ENCODE results near the gene MAOA. TPM values are rescaled to one million over a fixed set of nuclear protein-coding genes. Genes with fewer than 3 reads are reported as not detected.

MAOA gene
- 5.6 and 6.4 TPM in 2 replicates for polyA plus RNA-seq (2011; rRNA removed)
- polyA plus RNA-seq (2012; cell fraction: cytosol; rRNA removed): 0.47 and 0.58 TPM in 2 replicates
- 0.34 and 0.64 TPM in 2 replicates for polyA plus RNA-seq (2012; cell fraction: nucleus; rRNA removed)
- polyA plus RNA-seq (2017; fragmentation: RNase III; extraction: RNeasy Plus Mini Kit Qiagen cat#74134 plus additional on column Dnase treatment): 0.34 to 0.44 TPM (median 0.35 TPM) in 3 replicates
- polyA minus RNA-seq (2011; rRNA and poly(A)+ RNA removed): 2.9 and 5.7 TPM in 2 replicates

- Histone ChIP-seq H3K4me2 (peak within 1 kb of the TSS; percentile 99), H3K4me3 (peak within 1 kb of the TSS; percentile 74), H3K27ac (peak within 1 kb of the TSS; percentile 93 to 96), H3K9me3 (no peaks in the 10 kb centered on the region), H3K4me1 (no peaks in the 10 kb centered on the region)
- TF ChIP-seq HMGXB4 (CRISPR knock-in tag; IDR thresholded peaks at IDR 0.05; ENCODE audit: borderline replicate concordance): no peak
- TF ChIP-seq, protein P1, sequence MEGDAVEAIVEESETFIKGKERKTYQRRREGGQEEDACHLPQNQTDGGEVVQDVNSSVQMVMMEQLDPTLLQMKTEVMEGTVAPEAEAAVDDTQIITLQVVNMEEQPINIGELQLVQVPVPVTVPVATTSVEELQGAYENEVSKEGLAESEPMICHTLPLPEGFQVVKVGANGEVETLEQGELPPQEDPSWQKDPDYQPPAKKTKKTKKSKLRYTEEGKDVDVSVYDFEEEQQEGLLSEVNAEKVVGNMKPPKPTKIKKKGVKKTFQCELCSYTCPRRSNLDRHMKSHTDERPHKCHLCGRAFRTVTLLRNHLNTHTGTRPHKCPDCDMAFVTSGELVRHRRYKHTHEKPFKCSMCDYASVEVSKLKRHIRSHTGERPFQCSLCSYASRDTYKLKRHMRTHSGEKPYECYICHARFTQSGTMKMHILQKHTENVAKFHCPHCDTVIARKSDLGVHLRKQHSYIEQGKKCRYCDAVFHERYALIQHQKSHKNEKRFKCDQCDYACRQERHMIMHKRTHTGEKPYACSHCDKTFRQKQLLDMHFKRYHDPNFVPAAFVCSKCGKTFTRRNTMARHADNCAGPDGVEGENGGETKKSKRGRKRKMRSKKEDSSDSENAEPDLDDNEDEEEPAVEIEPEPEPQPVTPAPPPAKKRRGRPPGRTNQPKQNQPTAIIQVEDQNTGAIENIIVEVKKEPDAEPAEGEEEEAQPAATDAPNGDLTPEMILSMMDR (IDR thresholded peaks at IDR 0.05): no peak
- no peak for TF ChIP-seq ZFP36 (IDR thresholded peaks at IDR 0.05; ENCODE audit: borderline replicate concordance, partially characterized antibody)
- no peak for TF ChIP-seq EHF (CRISPR knock-in tag; IDR thresholded peaks at IDR 0.05)
- peak in 1 of 2 experiments; percentile 7; a peak in 2 of 6 replicates for ATAC-seq
- DNase-seq (ENCODE audit: low read depth in 1 of 2, low spot score in 1 of 2): peak in 1 of 2 experiments; percentile 43
- POLR2A ChIA-PET: no interaction called here
- FAIRE-seq: no peak
- CTCF ChIA-PET: interaction anchor here (1.3 to 1.5 kb wide), 2 partner anchors 63 to 85 kb away, joined by 3 to 4 read pairs; no protein-coding TSS in a partner anchor
- WGBS (ENCODE audit: missing lambda C conversion rate): 0% methylated on average over 1 of the region's 29 CpGs
Measured at GRCh38 chrX:43656005-43656494, at the start of gene MAOA. Gene MAOA, plus strand, starts transcription at chrX:43656299. Its CDS starts 43 bp downstream, at chrX:43656342.

DNA sequence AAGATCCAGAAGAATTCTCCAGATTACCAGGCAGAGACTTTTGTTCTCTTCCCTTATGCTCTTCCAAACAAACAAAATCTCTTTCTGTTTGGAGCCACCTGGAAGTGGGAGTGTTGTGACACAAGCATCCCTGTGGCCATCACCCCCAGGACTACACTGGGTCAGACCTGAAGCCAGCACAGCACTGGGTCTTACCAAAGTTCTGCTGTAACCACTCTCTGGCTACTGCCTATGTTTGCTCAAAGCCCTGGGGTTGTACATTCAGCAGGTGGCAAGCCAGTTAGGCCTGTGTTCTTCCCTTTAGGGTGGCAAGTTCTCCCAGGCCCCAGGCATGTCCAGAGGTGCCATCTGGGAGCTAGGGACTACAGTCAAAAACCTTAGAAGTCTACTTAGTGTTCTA lies 43.7 kb upstream of the MAOA start:
- ChIA-PET POLR2A (no interaction called here), CTCF (no interaction called here)
- FAIRE-seq (peak; percentile 28), DNase-seq (ENCODE audit: low read depth in 1 of 2, low spot score in 1 of 2) (no peak), ATAC-seq (no peak)
- Histone ChIP-seq H3K4me3 (no peak overlapping the region), H3K4me1 (no peaks in the 10 kb centered on the region), H3K9me3 (no peaks in the 10 kb centered on the region), H3K27ac (no peak overlapping the region), H3K4me2 (no peak overlapping the region)
- no peak for TF ChIP-seq HOXB13 (CRISPR knock-in tag; IDR thresholded peaks at IDR 0.05; ENCODE audit: low read depth)
- no peak for TF ChIP-seq EP300 (IDR thresholded peaks at IDR 0.05)
- TF ChIP-seq HMGXB4 (CRISPR knock-in tag; IDR thresholded peaks at IDR 0.05; ENCODE audit: borderline replicate concordance): no peak
- no peak for TF ChIP-seq JUN (IDR thresholded peaks at IDR 0.05)
- TF ChIP-seq ESRRA (IDR thresholded peaks at IDR 0.05; ENCODE audit: borderline replicate concordance, low read length): no peak
- TF ChIP-seq POLR2AphosphoS2 (conservative IDR thresholded peaks at IDR 0.05; ENCODE audit: low read length): no peak
- no peak for TF ChIP-seq RFX5 (IDR thresholded peaks at IDR 0.05)
- TF ChIP-seq RNF2 (IDR thresholded peaks at IDR 0.05; ENCODE audit: borderline replicate concordance, low read depth): no peak
- no peak for TF ChIP-seq NR3C1 (IDR thresholded peaks at IDR 0.05)
- TF ChIP-seq, protein P2, sequence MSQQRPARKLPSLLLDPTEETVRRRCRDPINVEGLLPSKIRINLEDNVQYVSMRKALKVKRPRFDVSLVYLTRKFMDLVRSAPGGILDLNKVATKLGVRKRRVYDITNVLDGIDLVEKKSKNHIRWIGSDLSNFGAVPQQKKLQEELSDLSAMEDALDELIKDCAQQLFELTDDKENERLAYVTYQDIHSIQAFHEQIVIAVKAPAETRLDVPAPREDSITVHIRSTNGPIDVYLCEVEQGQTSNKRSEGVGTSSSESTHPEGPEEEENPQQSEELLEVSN (IDR thresholded peaks at IDR 0.05; ENCODE audit: borderline replicate concordance, low read depth): no peak
- TF ChIP-seq USF2 (IDR thresholded peaks at IDR 0.05): no peak
- no peak for TF ChIP-seq CHD4 (IDR thresholded peaks at IDR 0.05; ENCODE audit: borderline replicate concordance)
- TF ChIP-seq CEBPB (IDR thresholded peaks at IDR 0.05): no peak
- TF ChIP-seq NPAS2 (CRISPR knock-in tag; IDR thresholded peaks at IDR 0.05; ENCODE audit: borderline replicate concordance): no peak

Measured in A549 (cell line).